WTC11 (cell line): ENCODE measurements around the gene ACTR3C. TPM values are rescaled to one million over a fixed set of nuclear protein-coding genes. Genes with fewer than 3 reads are reported as not detected.
A peak's percentile ranks its signal among the peaks of the same experiment; 100 is the strongest.

Source experiments
- ATAC-seq: fragments of 200-7000 bp; cut with Tn5 transposase; 2 replicates; pipeline ENCODE4 v1.10.0; 2021; ENCODE audit warnings: mild to moderate bottlenecking, moderate library complexity
- CTCF ChIA-PET: fragments of 300-600 bp; sonication (Branson Sonifier 250); formaldehyde crosslinking; loops from one replicate; lab custom pipeline; 2021; ENCODE audit warnings: antibody characterized with exemption; lab: Charles Lee
- POLR2A ChIA-PET: fragments of 350-600 bp; sonication (Branson Sonifier 250); formaldehyde crosslinking; loops from one replicate; lab custom pipeline; 2021; ENCODE audit warnings: antibody characterized with exemption; lab: Charles Lee
- DNase-seq: peaks from one replicate; pipeline ENCODE4 v3.0.0; 2021; ENCODE audit warnings: low spot score
- H3K27ac Mint-ChIP-seq: 2 replicates; pipeline ENCODE4 v1.8.0; 2021; ENCODE audit warnings: mixed read lengths
- H3K27me3 Mint-ChIP-seq: 2 replicates; pipeline ENCODE4 v1.8.0; 2021; ENCODE audit warnings: low read depth, mild to moderate bottlenecking, moderate library complexity, mixed read lengths
- H3K36me3 Mint-ChIP-seq: 2 replicates; pipeline ENCODE4 v1.8.0; 2021; ENCODE audit warnings: mixed read lengths
- H3K4me1 Mint-ChIP-seq: 2 replicates; pipeline ENCODE4 v1.8.0; 2022; ENCODE audit warnings: mixed read lengths
- H3K4me3 Mint-ChIP-seq: 2 replicates; pipeline ENCODE4 v1.8.0; 2021; ENCODE audit warnings: mild to moderate bottlenecking, moderate library complexity, mixed read lengths
- H3K9me3 Mint-ChIP-seq: 2 replicates; pipeline ENCODE4 v1.8.0; 2021; ENCODE audit warnings: mixed read lengths
- CBFB ChIP-seq: sonication (generic); formaldehyde crosslinking; IDR thresholded peaks from 2 replicates; pipeline ENCODE4 v1.8.1; 2022; ENCODE audit warnings: mild to moderate bottlenecking, low read depth, missing genetic modification reagents
- FOXJ3 ChIP-seq: sonication (generic); formaldehyde crosslinking; IDR thresholded peaks from 2 replicates; pipeline ENCODE4 v1.9.0; 2021; ENCODE audit warnings: missing genetic modification reagents, mild to moderate bottlenecking, borderline replicate concordance
- GTF2I ChIP-seq: fragments of 250-450 bp; sonication (Bioruptor Pico); conservative IDR thresholded peaks from 2 replicates; pipeline ENCODE4 v1.4.0; 2021; ENCODE audit warnings: mild to moderate bottlenecking
- MXD4 ChIP-seq: fragments of 250-450 bp; sonication (Bioruptor Pico); IDR thresholded peaks from 2 replicates; pipeline ENCODE4 v1.8.0; 2021; ENCODE audit warnings: mild to moderate bottlenecking, moderate library complexity, borderline replicate concordance
- NFYB ChIP-seq: sonication (generic); formaldehyde crosslinking; conservative IDR thresholded peaks from 2 replicates; pipeline ENCODE4 v1.8.0; 2022; ENCODE audit warnings: low read depth, missing genetic modification reagents
- NR1H2 ChIP-seq: sonication (generic); formaldehyde crosslinking; IDR thresholded peaks from 2 replicates; pipeline ENCODE4 v1.9.0; 2021; ENCODE audit warnings: mild to moderate bottlenecking, moderate library complexity, missing genetic modification reagents
- OVOL2 ChIP-seq: fragments of 250-450 bp; sonication (Bioruptor Pico); IDR thresholded peaks from 2 replicates; pipeline ENCODE4 v1.9.0; 2021; ENCODE audit warnings: mild to moderate bottlenecking, borderline replicate concordance
- SP1 ChIP-seq: sonication (generic); formaldehyde crosslinking; conservative IDR thresholded peaks from 2 replicates; pipeline ENCODE4 v1.8.1; 2022; ENCODE audit warnings: missing genetic modification reagents
- TEAD1 ChIP-seq: sonication (generic); formaldehyde crosslinking; IDR thresholded peaks from 2 replicates; pipeline ENCODE4 v1.8.0; 2022; ENCODE audit warnings: mild to moderate bottlenecking, missing genetic modification reagents
- TEAD4 ChIP-seq: sonication (generic); formaldehyde crosslinking; IDR thresholded peaks from 2 replicates; pipeline ENCODE4 v1.8.0; 2022; ENCODE audit warnings: mild to moderate bottlenecking, missing genetic modification reagents
- ZNF232 ChIP-seq: sonication (generic); formaldehyde crosslinking; IDR thresholded peaks from 2 replicates; pipeline ENCODE4 v1.8.0; 2022; ENCODE audit warnings: mild to moderate bottlenecking, missing genetic modification reagents
- ZNF263 ChIP-seq: sonication (generic); formaldehyde crosslinking; IDR thresholded peaks from 2 replicates; pipeline ENCODE4 v1.8.1; 2022; ENCODE audit warnings: low read depth, mild to moderate bottlenecking, moderate library complexity, missing genetic modification reagents
- ZNF317 ChIP-seq: sonication (generic); formaldehyde crosslinking; IDR thresholded peaks from 2 replicates; pipeline ENCODE4 v1.8.1; 2023; ENCODE audit warnings: low read depth, mild to moderate bottlenecking, moderate library complexity, missing genetic modification reagents, borderline replicate concordance
- total RNA-seq: library from RNA; stranded (reverse); gene quantifications from 3 replicates; pipeline ENCODE4 v1.2.3, GENCODE V29; 2021
- TF ChIP-seq, protein P1 (sequence below): fragments of 250-450 bp; sonication (Bioruptor Pico); IDR thresholded peaks from 2 replicates; pipeline ENCODE4 v1.9.0; 2021; ENCODE audit warnings: mild to moderate bottlenecking, borderline replicate concordance
- TF ChIP-seq, protein P2 (sequence below): sonication (generic); formaldehyde crosslinking; IDR thresholded peaks from 2 replicates; pipeline ENCODE4 v1.8.1; 2023; ENCODE audit warnings: mild to moderate bottlenecking, missing genetic modification reagents, moderate library complexity
- TF ChIP-seq, protein P3 (sequence below): sonication (generic); formaldehyde crosslinking; IDR thresholded peaks from 2 replicates; pipeline ENCODE4 v1.8.0; 2022; ENCODE audit warnings: missing genetic modification reagents
- TF ChIP-seq, protein P4 (sequence below): sonication (generic); formaldehyde crosslinking; IDR thresholded peaks from 2 replicates; pipeline ENCODE4 v1.8.0; 2022; ENCODE audit warnings: mild to moderate bottlenecking, missing genetic modification reagents
- TF ChIP-seq, protein P5 (sequence below): sonication (generic); formaldehyde crosslinking; IDR thresholded peaks from 2 replicates; pipeline ENCODE4 v1.8.1; 2023; ENCODE audit warnings: mild to moderate bottlenecking, missing genetic modification reagents

ACTR3C gene
- total RNA-seq, 1 experiment from 2014 or later, result 1.4 TPM

DNA sequence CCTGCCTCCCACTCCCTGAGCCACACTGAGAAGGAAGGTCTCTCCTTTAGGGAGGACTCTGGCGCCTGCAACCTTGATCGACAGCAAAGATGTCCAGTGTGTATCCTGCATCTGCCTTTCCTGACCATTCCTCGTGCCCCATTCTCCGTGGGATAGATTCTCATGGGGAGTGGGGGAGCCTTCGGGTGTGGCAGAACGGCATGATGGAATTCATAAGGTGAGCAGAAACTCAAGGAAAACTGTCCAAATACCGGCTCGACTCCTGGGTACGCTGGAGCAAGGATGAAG is 18.7 kb upstream of the ACTR3C start:
- H3K27ac Mint-ChIP-seq, result no peak overlapping the region
- H3K27me3 Mint-ChIP-seq, result peaks cover 34% of the 10 kb centered on the region
- ChIA-PET CTCF (interaction anchor here (1.4 kb wide), 1 partner anchor 76 kb away, joined by 3 read pairs; no protein-coding TSS in a partner anchor), POLR2A (no interaction called here)
- H3K9me3 Mint-ChIP-seq, result peaks cover 15% of the 10 kb centered on the region
- DNase-seq (no peak), ATAC-seq (peak; percentile 1; the same call in 1 of the 2 replicates)
- H3K4me3 Mint-ChIP-seq, result peak overlapping the region; percentile 67
- peaks cover 42% of the 10 kb centered on the region for H3K4me1 Mint-ChIP-seq
- peaks cover 27% of the 10 kb centered on the region for H3K36me3 Mint-ChIP-seq
- TF ChIP-seq SP1 (CRISPR knock-in tag), result no peak; the same call in 1 of the 2 replicates
- peak; percentile 47; the same call in 1 of the 2 replicates for TF ChIP-seq ZNF263 (CRISPR knock-in tag)
- TF ChIP-seq TEAD1, result no peak
- TF ChIP-seq, all 79 proteins: peak for 1

DNA sequence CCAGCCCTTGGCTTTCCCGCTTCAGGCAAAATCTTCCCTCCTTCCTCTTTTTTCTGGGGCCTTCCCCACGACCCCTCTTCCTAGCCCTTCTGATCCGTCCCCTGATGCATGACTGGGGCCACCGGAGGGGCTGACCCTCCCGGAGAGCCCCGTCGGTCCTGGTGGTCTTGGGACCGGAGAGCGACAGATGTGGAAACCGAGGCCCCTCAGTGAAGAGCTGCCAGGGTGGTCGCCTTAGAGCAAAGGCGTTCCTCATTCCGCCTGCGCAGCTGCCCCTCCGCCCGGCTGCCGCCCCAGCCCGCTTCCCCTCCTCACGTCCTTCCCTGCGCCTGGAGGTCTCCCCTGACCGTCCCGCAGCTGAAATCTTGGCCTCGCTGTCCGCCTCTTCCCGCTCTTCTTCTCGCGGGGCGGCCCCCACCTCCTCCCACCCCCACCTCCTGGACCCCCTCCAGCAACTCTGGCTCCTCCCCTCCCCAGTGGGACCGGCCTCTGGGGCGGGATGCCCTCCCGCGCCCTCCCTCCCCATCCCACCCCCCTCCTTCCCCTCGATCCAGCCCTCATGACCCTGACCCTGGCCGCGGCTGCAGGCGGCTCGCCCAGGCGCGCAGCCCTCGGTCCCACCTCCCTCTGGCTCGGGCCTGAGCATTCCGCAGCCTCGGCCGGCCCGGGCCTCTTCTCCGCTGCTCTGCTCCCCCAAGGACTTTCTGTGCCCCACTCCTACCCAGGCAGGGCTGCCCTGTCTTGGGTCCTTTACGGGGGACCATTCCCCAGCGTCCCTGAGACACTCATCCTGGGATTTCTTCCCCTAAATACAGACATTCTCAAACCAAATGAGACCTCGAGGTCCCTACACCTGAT is 18.1 kb upstream of the ACTR3C start, which contains the start of gene RARRES2:
TSS of gene RARRES2 (minus strand) at position 367 of the 858 bp plus-strand sequence. CDS start 1,020 bp downstream, outside the sequence.
- Mint-ChIP-seq H3K27ac (no peak within 1 kb of the TSS), H3K4me1 (peaks cover 48% of the 10 kb centered on the region), H3K4me3 (peak within 1 kb of the TSS; percentile 87), H3K36me3 (peaks cover 27% of the 10 kb centered on the region), H3K27me3 (peaks cover 34% of the 10 kb centered on the region), H3K9me3 (peaks cover 15% of the 10 kb centered on the region)
- CTCF ChIA-PET, result interaction anchor here (1.0 to 1.1 kb wide), 4 partner anchors 11 to 64 kb away, joined by 3 read pairs; partner anchors contain the start of gene REPIN1
- peak; percentile 73 for DNase-seq
- POLR2A ChIA-PET, result interaction anchor here (0.7 to 2.6 kb wide), 2 partner anchors 12 to 193 kb away, joined by 3 to 9 read pairs; no protein-coding TSS in a partner anchor
- peak; percentile 69 for ATAC-seq
- TF ChIP-seq GTF2I, result no peak
- TF ChIP-seq, protein P1, sequence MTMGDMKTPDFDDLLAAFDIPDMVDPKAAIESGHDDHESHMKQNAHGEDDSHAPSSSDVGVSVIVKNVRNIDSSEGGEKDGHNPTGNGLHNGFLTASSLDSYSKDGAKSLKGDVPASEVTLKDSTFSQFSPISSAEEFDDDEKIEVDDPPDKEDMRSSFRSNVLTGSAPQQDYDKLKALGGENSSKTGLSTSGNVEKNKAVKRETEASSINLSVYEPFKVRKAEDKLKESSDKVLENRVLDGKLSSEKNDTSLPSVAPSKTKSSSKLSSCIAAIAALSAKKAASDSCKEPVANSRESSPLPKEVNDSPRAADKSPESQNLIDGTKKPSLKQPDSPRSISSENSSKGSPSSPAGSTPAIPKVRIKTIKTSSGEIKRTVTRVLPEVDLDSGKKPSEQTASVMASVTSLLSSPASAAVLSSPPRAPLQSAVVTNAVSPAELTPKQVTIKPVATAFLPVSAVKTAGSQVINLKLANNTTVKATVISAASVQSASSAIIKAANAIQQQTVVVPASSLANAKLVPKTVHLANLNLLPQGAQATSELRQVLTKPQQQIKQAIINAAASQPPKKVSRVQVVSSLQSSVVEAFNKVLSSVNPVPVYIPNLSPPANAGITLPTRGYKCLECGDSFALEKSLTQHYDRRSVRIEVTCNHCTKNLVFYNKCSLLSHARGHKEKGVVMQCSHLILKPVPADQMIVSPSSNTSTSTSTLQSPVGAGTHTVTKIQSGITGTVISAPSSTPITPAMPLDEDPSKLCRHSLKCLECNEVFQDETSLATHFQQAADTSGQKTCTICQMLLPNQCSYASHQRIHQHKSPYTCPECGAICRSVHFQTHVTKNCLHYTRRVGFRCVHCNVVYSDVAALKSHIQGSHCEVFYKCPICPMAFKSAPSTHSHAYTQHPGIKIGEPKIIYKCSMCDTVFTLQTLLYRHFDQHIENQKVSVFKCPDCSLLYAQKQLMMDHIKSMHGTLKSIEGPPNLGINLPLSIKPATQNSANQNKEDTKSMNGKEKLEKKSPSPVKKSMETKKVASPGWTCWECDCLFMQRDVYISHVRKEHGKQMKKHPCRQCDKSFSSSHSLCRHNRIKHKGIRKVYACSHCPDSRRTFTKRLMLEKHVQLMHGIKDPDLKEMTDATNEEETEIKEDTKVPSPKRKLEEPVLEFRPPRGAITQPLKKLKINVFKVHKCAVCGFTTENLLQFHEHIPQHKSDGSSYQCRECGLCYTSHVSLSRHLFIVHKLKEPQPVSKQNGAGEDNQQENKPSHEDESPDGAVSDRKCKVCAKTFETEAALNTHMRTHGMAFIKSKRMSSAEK, result no peak
- no peak for TF ChIP-seq FOXJ3 (CRISPR knock-in tag)
- TF ChIP-seq, protein P2, sequence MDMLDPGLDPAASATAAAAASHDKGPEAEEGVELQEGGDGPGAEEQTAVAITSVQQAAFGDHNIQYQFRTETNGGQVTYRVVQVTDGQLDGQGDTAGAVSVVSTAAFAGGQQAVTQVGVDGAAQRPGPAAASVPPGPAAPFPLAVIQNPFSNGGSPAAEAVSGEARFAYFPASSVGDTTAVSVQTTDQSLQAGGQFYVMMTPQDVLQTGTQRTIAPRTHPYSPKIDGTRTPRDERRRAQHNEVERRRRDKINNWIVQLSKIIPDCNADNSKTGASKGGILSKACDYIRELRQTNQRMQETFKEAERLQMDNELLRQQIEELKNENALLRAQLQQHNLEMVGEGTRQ (CRISPR knock-in tag), result no peak
- no peak for TF ChIP-seq TEAD1
- TF ChIP-seq NR1H2 (CRISPR knock-in tag), result no peak
- TF ChIP-seq, protein P3, sequence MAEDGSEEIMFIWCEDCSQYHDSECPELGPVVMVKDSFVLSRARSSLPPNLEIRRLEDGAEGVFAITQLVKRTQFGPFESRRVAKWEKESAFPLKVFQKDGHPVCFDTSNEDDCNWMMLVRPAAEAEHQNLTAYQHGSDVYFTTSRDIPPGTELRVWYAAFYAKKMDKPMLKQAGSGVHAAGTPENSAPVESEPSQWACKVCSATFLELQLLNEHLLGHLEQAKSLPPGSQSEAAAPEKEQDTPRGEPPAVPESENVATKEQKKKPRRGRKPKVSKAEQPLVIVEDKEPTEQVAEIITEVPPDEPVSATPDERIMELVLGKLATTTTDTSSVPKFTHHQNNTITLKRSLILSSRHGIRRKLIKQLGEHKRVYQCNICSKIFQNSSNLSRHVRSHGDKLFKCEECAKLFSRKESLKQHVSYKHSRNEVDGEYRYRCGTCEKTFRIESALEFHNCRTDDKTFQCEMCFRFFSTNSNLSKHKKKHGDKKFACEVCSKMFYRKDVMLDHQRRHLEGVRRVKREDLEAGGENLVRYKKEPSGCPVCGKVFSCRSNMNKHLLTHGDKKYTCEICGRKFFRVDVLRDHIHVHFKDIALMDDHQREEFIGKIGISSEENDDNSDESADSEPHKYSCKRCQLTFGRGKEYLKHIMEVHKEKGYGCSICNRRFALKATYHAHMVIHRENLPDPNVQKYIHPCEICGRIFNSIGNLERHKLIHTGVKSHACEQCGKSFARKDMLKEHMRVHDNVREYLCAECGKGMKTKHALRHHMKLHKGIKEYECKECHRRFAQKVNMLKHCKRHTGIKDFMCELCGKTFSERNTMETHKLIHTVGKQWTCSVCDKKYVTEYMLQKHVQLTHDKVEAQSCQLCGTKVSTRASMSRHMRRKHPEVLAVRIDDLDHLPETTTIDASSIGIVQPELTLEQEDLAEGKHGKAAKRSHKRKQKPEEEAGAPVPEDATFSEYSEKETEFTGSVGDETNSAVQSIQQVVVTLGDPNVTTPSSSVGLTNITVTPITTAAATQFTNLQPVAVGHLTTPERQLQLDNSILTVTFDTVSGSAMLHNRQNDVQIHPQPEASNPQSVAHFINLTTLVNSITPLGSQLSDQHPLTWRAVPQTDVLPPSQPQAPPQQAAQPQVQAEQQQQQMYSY (CRISPR knock-in tag), result no peak
- TF ChIP-seq CBFB (CRISPR knock-in tag), result peak; percentile 69; the same call in 1 of the 2 replicates
- TF ChIP-seq, protein P4, sequence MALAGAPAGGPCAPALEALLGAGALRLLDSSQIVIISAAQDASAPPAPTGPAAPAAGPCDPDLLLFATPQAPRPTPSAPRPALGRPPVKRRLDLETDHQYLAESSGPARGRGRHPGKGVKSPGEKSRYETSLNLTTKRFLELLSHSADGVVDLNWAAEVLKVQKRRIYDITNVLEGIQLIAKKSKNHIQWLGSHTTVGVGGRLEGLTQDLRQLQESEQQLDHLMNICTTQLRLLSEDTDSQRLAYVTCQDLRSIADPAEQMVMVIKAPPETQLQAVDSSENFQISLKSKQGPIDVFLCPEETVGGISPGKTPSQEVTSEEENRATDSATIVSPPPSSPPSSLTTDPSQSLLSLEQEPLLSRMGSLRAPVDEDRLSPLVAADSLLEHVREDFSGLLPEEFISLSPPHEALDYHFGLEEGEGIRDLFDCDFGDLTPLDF (CRISPR knock-in tag), result no peak
- no peak for TF ChIP-seq NFYB (CRISPR knock-in tag)
- no peak for TF ChIP-seq MXD4 (CRISPR knock-in tag)
- TF ChIP-seq ZNF263 (CRISPR knock-in tag), result no peak
- no peak for TF ChIP-seq ZNF232 (CRISPR knock-in tag)
- TF ChIP-seq, protein P5, sequence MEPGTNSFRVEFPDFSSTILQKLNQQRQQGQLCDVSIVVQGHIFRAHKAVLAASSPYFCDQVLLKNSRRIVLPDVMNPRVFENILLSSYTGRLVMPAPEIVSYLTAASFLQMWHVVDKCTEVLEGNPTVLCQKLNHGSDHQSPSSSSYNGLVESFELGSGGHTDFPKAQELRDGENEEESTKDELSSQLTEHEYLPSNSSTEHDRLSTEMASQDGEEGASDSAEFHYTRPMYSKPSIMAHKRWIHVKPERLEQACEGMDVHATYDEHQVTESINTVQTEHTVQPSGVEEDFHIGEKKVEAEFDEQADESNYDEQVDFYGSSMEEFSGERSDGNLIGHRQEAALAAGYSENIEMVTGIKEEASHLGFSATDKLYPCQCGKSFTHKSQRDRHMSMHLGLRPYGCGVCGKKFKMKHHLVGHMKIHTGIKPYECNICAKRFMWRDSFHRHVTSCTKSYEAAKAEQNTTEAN (CRISPR knock-in tag), result 0 out of 2 replicates have a peak, but pooled peaks have one; percentile 2
- TF ChIP-seq OVOL2 (CRISPR knock-in tag), result no peak
- no peak for TF ChIP-seq ZNF317 (CRISPR knock-in tag)
- TF ChIP-seq TEAD4 (CRISPR knock-in tag), result no peak
